A673 (cell line): ENCODE results near the gene H6PD. TPM values are rescaled to one million over a fixed set of nuclear protein-coding genes. Genes with fewer than 3 reads are reported as not detected.

ENCODE experiments used
- BruUV-seq: library from RNA; stranded (reverse); fragments of 400-500 nt; replicated peaks from 2 replicates; lab custom pipeline; 2021; lab: Mats Ljungman, UMichigan
- CTCF ChIA-PET: fragments of 300-600 bp; sonication (Branson Sonifier 250); formaldehyde crosslinking; loops from one replicate; lab custom pipeline; 2022; ENCODE audit warnings: antibody characterized with exemption; lab: Charles Lee
- POLR2A ChIA-PET: fragments of 300-600 bp; sonication (Branson Sonifier 250); formaldehyde crosslinking; loops from one replicate; lab custom pipeline; 2022; ENCODE audit warnings: antibody characterized with exemption; ENCODE audit not compliant: low non-redundant PET; lab: Charles Lee
- DNase-seq: peaks from one replicate; pipeline ENCODE4 v3.0.0-alpha.2; 2015; ENCODE audit warnings: low spot score
- H3K27ac ChIP-seq: fragments of 200-600 bp; sonication (generic); 2 replicates; pipeline ENCODE4 v1.5.1; 2016; ENCODE audit warnings: mixed run types, low read depth, mild to moderate bottlenecking, mixed read lengths, antibody characterized with exemption, low read length; ENCODE audit not compliant: poor library complexity, severe bottlenecking
- H3K27me3 ChIP-seq: fragments of 200-600 bp; sonication (generic); replicated peaks from 2 replicates; pipeline ENCODE4 v1.6.1; 2017; ENCODE audit warnings: mixed run types, low read depth, mild to moderate bottlenecking, mixed read lengths, antibody characterized with exemption, low read length; ENCODE audit not compliant: insufficient read depth, poor library complexity
- H3K36me3 ChIP-seq: fragments of 200-600 bp; sonication (generic); 2 replicates; pipeline ENCODE4 v1.6.1; 2016; ENCODE audit warnings: mixed run types, mild to moderate bottlenecking, mixed read lengths, antibody characterized with exemption, low read length; ENCODE audit not compliant: insufficient read depth, poor library complexity, severe bottlenecking
- H3K4me1 ChIP-seq: fragments of 200-600 bp; sonication (generic); 2 replicates; pipeline ENCODE4 v1.6.1; 2017; ENCODE audit warnings: mixed run types, mild to moderate bottlenecking, mixed read lengths, antibody characterized with exemption, low read length; ENCODE audit not compliant: insufficient read depth, poor library complexity, severe bottlenecking
- H3K4me3 ChIP-seq: fragments of 200-600 bp; sonication (generic); 2 replicates; pipeline ENCODE4 v1.5.1; 2016; ENCODE audit warnings: low read depth, mixed run types, mild to moderate bottlenecking, mixed read lengths, low read length; ENCODE audit not compliant: poor library complexity, severe bottlenecking
- H3K9me3 ChIP-seq: fragments of 200-600 bp; sonication (generic); 2 replicates; pipeline ENCODE4 v1.6.1; 2016; ENCODE audit warnings: mixed run types, low read depth, mild to moderate bottlenecking, mixed read lengths, antibody characterized with exemption, low read length; ENCODE audit not compliant: poor library complexity, severe bottlenecking
- EZH2 ChIP-seq: fragments of 200-600 bp; sonication (generic); IDR thresholded peaks from 2 replicates; pipeline ENCODE4 v1.6.1; 2017; ENCODE audit warnings: borderline replicate concordance, low read depth, mild to moderate bottlenecking, mixed read lengths, antibody characterized with exemption, low read length; ENCODE audit not compliant: poor library complexity, severe bottlenecking
- intact Hi-C: fragments of 100-400 bp; cut with micrococcal nuclease; formaldehyde crosslinking; loops from one replicate; pipeline ENCODE4 v1.10.0; 2022; ENCODE audit not compliant: unreplicated experiment
- total RNA-seq: library from RNA; stranded (reverse); gene quantifications from 2 replicates; pipeline ENCODE4 v1.2.3, GENCODE V29; 2021
- TF ChIP-seq, protein P1 (sequence below): fragments of 300-800, 200-600 bp; sonication (generic); conservative IDR thresholded peaks from 2 replicates; pipeline ENCODE4 v1.5.1; 2017; ENCODE audit warnings: low read depth, mild to moderate bottlenecking, antibody characterized with exemption, low read length, moderate library complexity, mixed read lengths

H6PD gene
- total RNA-seq, 1 experiment from 2014 or later: 6.2 TPM

DNA sequence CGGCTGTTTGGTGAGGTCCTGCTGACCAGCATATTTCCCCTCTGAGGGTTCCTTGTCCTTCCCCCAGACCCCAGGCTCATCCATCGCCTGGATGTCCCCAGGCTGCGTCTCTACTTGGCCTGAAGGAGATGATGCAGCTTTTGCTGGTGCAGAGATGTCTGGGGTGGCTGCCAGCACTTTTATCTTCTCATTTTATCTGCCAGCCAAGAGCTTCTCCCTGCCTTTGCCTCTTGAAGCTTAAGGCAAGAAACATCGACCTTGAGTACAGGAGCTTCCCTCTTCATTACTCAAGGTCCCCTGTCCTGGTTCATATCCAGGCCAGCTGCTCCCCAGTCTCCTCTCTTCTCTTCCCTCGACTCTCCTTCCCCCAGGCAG, 9.2 kb upstream of the H6PD start:
- no TSS peak for BruUV-seq
- H3K27me3 ChIP-seq: peaks cover 10% of the 10 kb centered on the region

GRCh38 chr1:9228609-9229008, 6.0 kb upstream of the H6PD start:
- no peaks in the 10 kb centered on the region for H3K4me1 ChIP-seq
- ChIA-PET CTCF (interaction anchor here (0.6 kb wide), 1 partner anchor 94 kb away, joined by 4 read pairs; no protein-coding TSS in a partner anchor), POLR2A (no interaction called here)
- intact Hi-C loops: no loop called here
- H3K27ac ChIP-seq: no peak overlapping the region
- no TSS peak for BruUV-seq
- no peak for DNase-seq
- TF ChIP-seq EZH2: no peak
- TF ChIP-seq, protein P1, sequence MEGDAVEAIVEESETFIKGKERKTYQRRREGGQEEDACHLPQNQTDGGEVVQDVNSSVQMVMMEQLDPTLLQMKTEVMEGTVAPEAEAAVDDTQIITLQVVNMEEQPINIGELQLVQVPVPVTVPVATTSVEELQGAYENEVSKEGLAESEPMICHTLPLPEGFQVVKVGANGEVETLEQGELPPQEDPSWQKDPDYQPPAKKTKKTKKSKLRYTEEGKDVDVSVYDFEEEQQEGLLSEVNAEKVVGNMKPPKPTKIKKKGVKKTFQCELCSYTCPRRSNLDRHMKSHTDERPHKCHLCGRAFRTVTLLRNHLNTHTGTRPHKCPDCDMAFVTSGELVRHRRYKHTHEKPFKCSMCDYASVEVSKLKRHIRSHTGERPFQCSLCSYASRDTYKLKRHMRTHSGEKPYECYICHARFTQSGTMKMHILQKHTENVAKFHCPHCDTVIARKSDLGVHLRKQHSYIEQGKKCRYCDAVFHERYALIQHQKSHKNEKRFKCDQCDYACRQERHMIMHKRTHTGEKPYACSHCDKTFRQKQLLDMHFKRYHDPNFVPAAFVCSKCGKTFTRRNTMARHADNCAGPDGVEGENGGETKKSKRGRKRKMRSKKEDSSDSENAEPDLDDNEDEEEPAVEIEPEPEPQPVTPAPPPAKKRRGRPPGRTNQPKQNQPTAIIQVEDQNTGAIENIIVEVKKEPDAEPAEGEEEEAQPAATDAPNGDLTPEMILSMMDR: no peak
- H3K4me3 ChIP-seq: no peak overlapping the region
- H3K9me3 ChIP-seq: no peaks in the 10 kb centered on the region
- H3K36me3 ChIP-seq: no peaks in the 10 kb centered on the region
- peaks cover 26% of the 10 kb centered on the region for H3K27me3 ChIP-seq

More for the DNA sequence above, 9.2 kb upstream of the H6PD start:
- H3K4me3 ChIP-seq: no peak overlapping the region
- no peaks in the 10 kb centered on the region for H3K4me1 ChIP-seq
- no peaks in the 10 kb centered on the region for H3K9me3 ChIP-seq
- no peaks in the 10 kb centered on the region for H3K36me3 ChIP-seq
- TF ChIP-seq, protein P1: no peak
- no peak for TF ChIP-seq EZH2
- POLR2A ChIA-PET: no interaction called here
- intact Hi-C loops: no loop called here
- no peak for DNase-seq
- CTCF ChIA-PET: no interaction called here
- no peak overlapping the region for H3K27ac ChIP-seq

DNA sequence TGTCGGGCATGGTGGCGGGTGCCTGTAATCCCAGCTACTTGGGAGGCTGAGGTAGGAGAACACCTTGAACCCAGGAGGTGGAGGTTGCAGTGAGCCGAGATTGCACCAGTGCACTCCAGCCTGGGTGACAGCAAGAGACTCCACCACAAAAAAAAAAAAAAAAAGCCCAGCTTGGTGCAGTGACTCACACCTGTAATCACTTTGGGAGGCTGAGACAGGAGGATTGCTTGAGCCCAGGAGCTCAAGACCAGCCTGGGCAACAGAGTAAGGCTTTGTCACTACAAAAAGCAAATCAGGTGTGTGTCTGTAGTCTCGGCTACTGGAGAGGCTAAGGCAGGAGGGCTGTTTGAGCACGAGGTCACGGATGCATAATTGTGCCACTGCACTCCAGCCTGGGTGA, 5.0 kb upstream of the H6PD start:
- intact Hi-C loops: no loop called here
- Histone ChIP-seq H3K4me3 (no peak overlapping the region), H3K27ac (no peak overlapping the region), H3K36me3 (no peaks in the 10 kb centered on the region), H3K27me3 (peaks cover 26% of the 10 kb centered on the region), H3K9me3 (no peaks in the 10 kb centered on the region), H3K4me1 (no peaks in the 10 kb centered on the region)
- POLR2A ChIA-PET: no interaction called here
- CTCF ChIA-PET: no interaction called here
- no TSS peak for BruUV-seq
- DNase-seq: no peak
- TF ChIP-seq, protein P1: no peak
- no peak for TF ChIP-seq EZH2
